ENCODE data around the gene PLOD2. TPM values are rescaled to one million over a fixed set of nuclear protein-coding genes. Genes with fewer than 3 reads are reported as not detected.

PLOD2 gene
- total RNA-seq, 6 experiments from 2014 or later, result 181 to 358 (median 200) TPM

DNA sequence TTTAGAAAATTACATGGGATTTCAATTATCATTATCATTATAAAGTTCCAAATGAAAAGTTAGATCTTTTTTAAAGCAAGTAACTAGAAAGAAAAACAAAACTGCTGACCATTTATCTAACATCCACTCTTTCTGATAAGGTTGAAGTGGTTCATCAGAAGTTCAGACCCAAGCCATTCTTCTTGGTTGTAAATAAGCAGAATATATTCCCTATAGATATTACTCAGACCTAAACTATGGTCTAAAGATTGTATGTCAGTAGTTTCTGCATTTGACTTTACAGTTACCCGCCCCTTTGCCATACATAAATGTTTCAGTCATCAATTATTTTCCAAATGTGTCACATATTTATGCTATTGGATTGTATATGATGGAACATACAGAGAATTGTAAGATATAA, 136.7 kb downstream of the PLOD2 start:
- Mint-ChIP-seq H3K36me3 (ENCODE audit: low read depth) (peaks cover 9% of the 10 kb centered on the region; the same call in 1 of the 2 replicates), H3K9me3 (no peaks in the 10 kb centered on the region), H3K27ac (no peak overlapping the region), H3K4me1 (ENCODE audit: low read depth) (peaks cover 5% of the 10 kb centered on the region; the same call in 1 of the 2 replicates), H3K27me3 (ENCODE audit: insufficient read depth) (0 out of 2 replicates have a peak, but pooled peaks cover 2% of the 10 kb centered on the region), H3K4me3 (no peak overlapping the region)
- TF ChIP-seq, protein P1, sequence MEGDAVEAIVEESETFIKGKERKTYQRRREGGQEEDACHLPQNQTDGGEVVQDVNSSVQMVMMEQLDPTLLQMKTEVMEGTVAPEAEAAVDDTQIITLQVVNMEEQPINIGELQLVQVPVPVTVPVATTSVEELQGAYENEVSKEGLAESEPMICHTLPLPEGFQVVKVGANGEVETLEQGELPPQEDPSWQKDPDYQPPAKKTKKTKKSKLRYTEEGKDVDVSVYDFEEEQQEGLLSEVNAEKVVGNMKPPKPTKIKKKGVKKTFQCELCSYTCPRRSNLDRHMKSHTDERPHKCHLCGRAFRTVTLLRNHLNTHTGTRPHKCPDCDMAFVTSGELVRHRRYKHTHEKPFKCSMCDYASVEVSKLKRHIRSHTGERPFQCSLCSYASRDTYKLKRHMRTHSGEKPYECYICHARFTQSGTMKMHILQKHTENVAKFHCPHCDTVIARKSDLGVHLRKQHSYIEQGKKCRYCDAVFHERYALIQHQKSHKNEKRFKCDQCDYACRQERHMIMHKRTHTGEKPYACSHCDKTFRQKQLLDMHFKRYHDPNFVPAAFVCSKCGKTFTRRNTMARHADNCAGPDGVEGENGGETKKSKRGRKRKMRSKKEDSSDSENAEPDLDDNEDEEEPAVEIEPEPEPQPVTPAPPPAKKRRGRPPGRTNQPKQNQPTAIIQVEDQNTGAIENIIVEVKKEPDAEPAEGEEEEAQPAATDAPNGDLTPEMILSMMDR (IDR thresholded peaks at IDR 0.05), result no peak
- no peak for DNase-seq

DNA sequence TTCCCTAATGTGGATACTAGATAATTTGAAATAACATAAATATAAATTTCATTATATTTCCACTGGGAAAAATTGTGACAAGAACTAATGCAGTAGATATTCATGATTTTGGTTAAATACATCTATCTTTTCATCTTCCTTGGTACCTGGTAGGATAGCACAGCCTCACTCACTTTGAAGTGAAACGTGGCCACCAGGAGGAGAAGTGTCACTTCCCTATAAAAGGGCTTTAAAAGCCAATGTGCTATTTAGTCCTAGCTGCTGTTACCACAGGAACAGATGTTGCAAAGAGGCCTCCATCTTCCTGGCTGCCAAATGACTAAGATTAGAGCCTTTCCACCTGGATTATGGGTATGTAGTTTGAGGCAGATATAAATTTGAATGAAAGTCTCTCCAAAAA, 140.0 kb downstream of the PLOD2 start:
- H3K27ac Mint-ChIP-seq, result no peak overlapping the region
- no peak overlapping the region for H3K4me3 Mint-ChIP-seq
- TF ChIP-seq, protein P1 (IDR thresholded peaks at IDR 0.05), result no peak
- H3K9me3 Mint-ChIP-seq, result no peaks in the 10 kb centered on the region
- DNase-seq, result no peak
- H3K27me3 Mint-ChIP-seq (ENCODE audit: insufficient read depth), result no peaks in the 10 kb centered on the region
- peaks cover 5% of the 10 kb centered on the region; the same call in 1 of the 2 replicates for H3K4me1 Mint-ChIP-seq (ENCODE audit: low read depth)
- peaks cover 16% of the 10 kb centered on the region; the same call in 1 of the 2 replicates for H3K36me3 Mint-ChIP-seq (ENCODE audit: low read depth)

- no peak overlapping the region for H3K4me3 Mint-ChIP-seq
- H3K27me3 Mint-ChIP-seq (ENCODE audit: insufficient read depth), result peaks cover 2% of the 10 kb centered on the region; the same call in 1 of the 2 replicates
- TF ChIP-seq, protein P1 (IDR thresholded peaks at IDR 0.05), result no peak
- DNase-seq, result no peak
- H3K9me3 Mint-ChIP-seq, result no peaks in the 10 kb centered on the region
- peaks cover 16% of the 10 kb centered on the region; the same call in 1 of the 2 replicates for H3K36me3 Mint-ChIP-seq (ENCODE audit: low read depth)
- H3K4me1 Mint-ChIP-seq (ENCODE audit: low read depth), result peaks cover 10% of the 10 kb centered on the region
- no peak overlapping the region for H3K27ac Mint-ChIP-seq
Observed at GRCh38 chr3:146019508-146019907, 141.5 kb downstream of the PLOD2 start.

Other genes with a start within 250 kb of the PLOD2 start
- 10 to 100 TPM in 3 of 6 experiments, 1 to 10 TPM in 3; 6.7 to 11.9 (median 9.8) TPM for gene PLSCR4, start 89.9 kb upstream of the PLOD2 start, total RNA-seq (2021; fragmentation: NEBNext Ultra II Directional; extraction: Animal tissue kit (Norgen Biotek cat#: 25700))